CD4-positive, alpha-beta T cell (primary cell): ENCODE measurements around the gene FUZ. TPM values are rescaled to one million over a fixed set of nuclear protein-coding genes. Genes with fewer than 3 reads are reported as not detected.

Experiments used
- ATAC-seq: fragments of 200-7000 bp; cut with Tn5 transposase; one replicate; pipeline ENCODE4 v1.10.0; 2022; ENCODE audit warnings: mild to moderate bottlenecking; ENCODE audit not compliant: poor library complexity
- CTCF ChIA-PET: fragments of 350-600 bp; sonication (Branson Sonifier 250); formaldehyde crosslinking; loops from one replicate; lab custom pipeline; 2021; ENCODE audit warnings: antibody characterized with exemption, inconsistent platforms; lab: Charles Lee
- POLR2A ChIA-PET: fragments of 350-600 bp; sonication (Branson Sonifier 250); formaldehyde crosslinking; loops from one replicate; lab custom pipeline; 2021; ENCODE audit warnings: antibody characterized with exemption, inconsistent platforms; lab: Charles Lee
- DNase-seq, 14 experiments: peaks; one replicate each; pipeline ENCODE4 v3.0.0-alpha.2; 2013 to 2020; ENCODE audit warnings: mixed read lengths in 2 of 14
- H3K27ac ChIP-seq, 2 donors: one replicate each; pipeline versions ENCODE4 v1.5.1 to v1.7.0; 2013; ENCODE audit warnings: low read length in 2 of 2, low read depth in 1 of 2, mild to moderate bottlenecking in 1 of 2
- H3K27me3 ChIP-seq, 2 experiments: 1 replicate in 1 of 2; 2 replicates in 1 of 2; pipeline versions ENCODE4 v1.6.1 to v1.7.0; 2013; ENCODE audit warnings: low read length in 2 of 2, control low read depth in 1 of 2, mild to moderate bottlenecking in 1 of 2, moderate library complexity in 1 of 2; ENCODE audit not compliant: insufficient read depth in 2 of 2, control insufficient read depth in 1 of 2
- H3K36me3 ChIP-seq: one replicate; pipeline ENCODE4 v1.6.1; 2013; ENCODE audit warnings: low read length, control low read depth; ENCODE audit not compliant: insufficient read depth
- H3K4me1 ChIP-seq: one replicate; pipeline ENCODE4 v1.6.1; 2013; ENCODE audit warnings: low read length, control low read depth; ENCODE audit not compliant: insufficient read depth
- H3K4me3 ChIP-seq: one replicate; pipeline ENCODE4 v1.5.1; 2013; ENCODE audit warnings: mild to moderate bottlenecking, low read length, moderate library complexity
- H3K9me3 ChIP-seq, 2 experiments: 1 replicate in 1 of 2; 2 replicates in 1 of 2; pipeline versions ENCODE4 v1.6.1 to v1.7.0; 2013; ENCODE audit warnings: low read length in 2 of 2, mild to moderate bottlenecking in 2 of 2, control low read depth in 1 of 2, moderate library complexity in 1 of 2; ENCODE audit not compliant: control insufficient read depth in 1 of 2, insufficient read depth in 1 of 2
- H3K27ac Mint-ChIP-seq: one replicate; pipeline ENCODE4 v1.8.0; 2020; ENCODE audit warnings: mixed read lengths
- H3K27me3 Mint-ChIP-seq: one replicate; pipeline ENCODE4 v1.8.0; 2021; ENCODE audit warnings: mixed read lengths
- H3K36me3 Mint-ChIP-seq: one replicate; pipeline ENCODE4 v1.8.0; 2021; ENCODE audit warnings: low read depth, mixed read lengths
- H3K4me1 Mint-ChIP-seq: one replicate; pipeline ENCODE4 v1.8.0; 2021; ENCODE audit warnings: low read depth, mixed read lengths
- H3K4me3 Mint-ChIP-seq: one replicate; pipeline ENCODE4 v1.8.0; 2020; ENCODE audit warnings: mild to moderate bottlenecking, mixed read lengths
- H3K9me3 Mint-ChIP-seq: one replicate; pipeline ENCODE4 v1.8.0; 2020; ENCODE audit warnings: mixed read lengths
- CTCF ChIP-seq: fragments of 200-600 bp; IDR thresholded peaks from one replicate; pipeline ENCODE4 v1.8.0; 2022; ENCODE audit warnings: antibody characterized with exemption, mild to moderate bottlenecking
- intact Hi-C, 2 experiments: fragments of 100-400 bp; cut with DNase I in 1 of 2; cut with micrococcal nuclease in 1 of 2; formaldehyde crosslinking; loops; one replicate each; pipeline versions ENCODE4 v1.15.1 to v1.9.0; 2023 to 2025; cut with DNase I, micrococcal nuclease
- total RNA-seq, 174 experiments: library from RNA in 2 of 174; stranded (reverse) in 2 of 174; gene quantifications; one replicate each; pipeline ENCODE4 v1.2.3 and lab custom pipeline; 2021 to 2026

The FUZ gene
- total RNA-seq, 2 experiments from 2014 or later = 14.9 to 15.2 TPM

GRCh38 chr19:49773663-49774350, 39.3 kb downstream of the FUZ start:
- Mint-ChIP-seq H3K27ac (no peak overlapping the region), H3K4me1 (peaks cover 27% of the 10 kb centered on the region), H3K27me3 (no peaks in the 10 kb centered on the region), H3K36me3 (peaks cover 23% of the 10 kb centered on the region), H3K4me3 (no peak overlapping the region), H3K9me3 (no peaks in the 10 kb centered on the region)
- CTCF ChIA-PET = no interaction called here
- intact Hi-C loops = no loop called here
- no peak overlapping the region for H3K4me3 ChIP-seq
- TF ChIP-seq CTCF = no peak
- DNase-seq = no peak
- peaks cover 3% of the 10 kb centered on the region for H3K36me3 ChIP-seq
- no peaks in the 10 kb centered on the region for H3K9me3 ChIP-seq
- no peak for ATAC-seq
- H3K27ac ChIP-seq = no peak overlapping the region
- POLR2A ChIA-PET = no interaction called here
- H3K27me3 ChIP-seq = no peaks in the 10 kb centered on the region
- H3K4me1 ChIP-seq = peaks cover 7% of the 10 kb centered on the region

- POLR2A ChIA-PET = no interaction called here
- Histone ChIP-seq H3K27me3 (no peaks in the 10 kb centered on the region), H3K4me1 (peaks cover 16% of the 10 kb centered on the region), H3K4me3 (no peak overlapping the region), H3K9me3 (no peaks in the 10 kb centered on the region), H3K36me3 (peaks cover 3% of the 10 kb centered on the region), H3K27ac (no peak overlapping the region)
- Mint-ChIP-seq H3K4me1 (peaks cover 36% of the 10 kb centered on the region), H3K4me3 (peak overlapping the region; percentile 11), H3K9me3 (no peaks in the 10 kb centered on the region), H3K27ac (no peak overlapping the region), H3K36me3 (peaks cover 20% of the 10 kb centered on the region), H3K27me3 (no peaks in the 10 kb centered on the region)
- TF ChIP-seq CTCF = no peak
- DNase-seq (no peak), ATAC-seq (no peak)
- CTCF ChIA-PET = no interaction called here
- intact Hi-C loops = no loop called here
These were observed 40.2 kb downstream of the FUZ start for GRCh38 chr19:49772850-49773432.

GRCh38 chr19:49771674-49772139, 41.4 kb downstream of the FUZ start:
- intact Hi-C loops = no loop called here
- Mint-ChIP-seq H3K4me1 (peaks cover 45% of the 10 kb centered on the region), H3K36me3 (peaks cover 27% of the 10 kb centered on the region), H3K4me3 (no peak overlapping the region), H3K27me3 (no peaks in the 10 kb centered on the region), H3K27ac (no peak overlapping the region), H3K9me3 (no peaks in the 10 kb centered on the region)
- Histone ChIP-seq H3K9me3 (no peaks in the 10 kb centered on the region), H3K27me3 (no peaks in the 10 kb centered on the region), H3K4me1 (peaks cover 26% of the 10 kb centered on the region), H3K27ac (no peak overlapping the region), H3K36me3 (peaks cover 3% of the 10 kb centered on the region), H3K4me3 (no peak overlapping the region)
- CTCF ChIA-PET = no interaction called here
- ATAC-seq (no peak), DNase-seq (peak in 1 of 14 experiments; percentile 34)
- POLR2A ChIA-PET = interaction anchor here (0.6 kb wide), 2 partner anchors 53 to 54 kb away, joined by 3 read pairs; no protein-coding TSS in a partner anchor
- no peak for TF ChIP-seq CTCF
